Esophagus muscularis mucosa (tissue), 4 donors: ENCODE data around the gene TUBGCP3.

Experiments used
- EP300 ChIP-seq: sonication (generic); formaldehyde crosslinking; IDR thresholded peaks from one replicate; pipeline ENCODE4 v1.6.1; 2017; ENCODE audit warnings: antibody characterized with exemption
- POLR2A ChIP-seq: fragments of 450-650 bp; IDR thresholded peaks from one replicate; pipeline ENCODE4 v1.6.1; 2017; ENCODE audit warnings: antibody characterized with exemption, moderate library complexity, mild to moderate bottlenecking, low read depth
- POLR2AphosphoS5 ChIP-seq, 2 donors: sonication (generic); formaldehyde crosslinking; IDR thresholded peaks; one replicate each; pipeline ENCODE4 v1.6.1; 2017; ENCODE audit warnings: antibody characterized with exemption in 2 of 2
- TF ChIP-seq, protein P1 (sequence below), 3 experiments: fragments of 200-600 bp in 2 of 3; fragments of 450-650 bp in 1 of 3; sonication (generic) in 2 of 3; IDR thresholded peaks; one replicate each; pipeline ENCODE4 v1.5.1; 2017 to 2019; ENCODE audit warnings: antibody characterized with exemption in 3 of 3, mild to moderate bottlenecking in 2 of 3, moderate library complexity in 1 of 3

DNA sequence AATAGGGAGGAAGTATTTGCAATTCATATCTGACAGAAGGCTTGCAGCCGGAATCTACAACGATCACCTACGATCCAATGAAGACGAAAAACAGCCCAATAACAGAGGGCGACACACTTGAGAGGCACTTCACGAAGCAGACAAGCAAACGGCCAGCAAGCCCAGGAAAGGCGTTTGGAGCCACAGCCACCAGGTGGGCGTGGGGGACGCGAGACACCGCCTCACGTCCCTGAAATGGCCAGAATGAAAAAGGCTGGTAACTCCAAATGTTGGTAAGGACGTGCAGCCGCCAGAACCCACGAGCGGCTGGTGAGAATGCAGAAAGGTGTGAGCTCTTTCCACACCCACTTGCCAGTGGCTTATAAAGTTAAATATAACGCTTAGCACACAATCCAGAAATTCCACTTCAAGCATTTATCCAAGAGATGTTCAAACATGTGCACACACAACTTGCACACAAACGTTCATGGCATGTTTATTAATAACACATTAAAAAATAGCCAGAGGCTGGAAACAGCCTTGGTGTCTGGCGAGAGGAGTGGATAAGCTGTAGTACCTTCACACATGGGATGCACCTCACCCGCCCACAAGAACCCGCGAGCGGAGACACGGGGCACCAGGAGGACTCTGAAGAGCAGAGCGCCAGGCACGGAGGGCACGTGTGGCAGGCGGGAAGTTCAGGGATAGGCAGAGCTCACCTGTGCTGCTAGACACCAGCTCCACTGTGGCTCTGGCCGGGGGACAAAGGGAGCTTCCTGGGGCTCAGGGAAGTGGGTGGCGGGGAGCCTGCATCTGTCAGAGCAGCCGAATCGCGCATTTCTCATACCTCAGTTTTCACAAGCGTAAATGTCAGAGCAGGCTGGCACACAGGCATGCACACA is 122.5 kb downstream of the TUBGCP3 start:
- TF ChIP-seq, protein P1, sequence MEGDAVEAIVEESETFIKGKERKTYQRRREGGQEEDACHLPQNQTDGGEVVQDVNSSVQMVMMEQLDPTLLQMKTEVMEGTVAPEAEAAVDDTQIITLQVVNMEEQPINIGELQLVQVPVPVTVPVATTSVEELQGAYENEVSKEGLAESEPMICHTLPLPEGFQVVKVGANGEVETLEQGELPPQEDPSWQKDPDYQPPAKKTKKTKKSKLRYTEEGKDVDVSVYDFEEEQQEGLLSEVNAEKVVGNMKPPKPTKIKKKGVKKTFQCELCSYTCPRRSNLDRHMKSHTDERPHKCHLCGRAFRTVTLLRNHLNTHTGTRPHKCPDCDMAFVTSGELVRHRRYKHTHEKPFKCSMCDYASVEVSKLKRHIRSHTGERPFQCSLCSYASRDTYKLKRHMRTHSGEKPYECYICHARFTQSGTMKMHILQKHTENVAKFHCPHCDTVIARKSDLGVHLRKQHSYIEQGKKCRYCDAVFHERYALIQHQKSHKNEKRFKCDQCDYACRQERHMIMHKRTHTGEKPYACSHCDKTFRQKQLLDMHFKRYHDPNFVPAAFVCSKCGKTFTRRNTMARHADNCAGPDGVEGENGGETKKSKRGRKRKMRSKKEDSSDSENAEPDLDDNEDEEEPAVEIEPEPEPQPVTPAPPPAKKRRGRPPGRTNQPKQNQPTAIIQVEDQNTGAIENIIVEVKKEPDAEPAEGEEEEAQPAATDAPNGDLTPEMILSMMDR (IDR thresholded peaks at IDR 0.05): no peak
- TF ChIP-seq POLR2A: no peak
- TF ChIP-seq POLR2AphosphoS5 (IDR thresholded peaks at IDR 0.05): no peak
- no peak for TF ChIP-seq EP300
